ENCODE data around the gene IL4I1.

Gene IL4I1

GRCh38 chr19:49843265-49843664 lies 53.4 kb downstream of the IL4I1 start:
- Histone ChIP-seq H3K9ac (ENCODE audit: low read depth, low read length, poor library complexity, severe bottlenecking) (no peak overlapping the region), H3F3A (ENCODE audit: low read depth) (no peaks in the 10 kb centered on the region), H3K27me3 (ENCODE audit: insufficient read depth, low read length, poor library complexity, severe bottlenecking) (no peaks in the 10 kb centered on the region), H3K36me3 (ENCODE audit: insufficient read depth, low read length) (peaks cover 9% of the 10 kb centered on the region; the same call in 1 of the 2 replicates), H3K9me3 (ENCODE audit: insufficient read depth, low read depth, low read length) (no peaks in the 10 kb centered on the region), H3K79me2 (ENCODE audit: insufficient read depth, low read length) (no peaks in the 10 kb centered on the region), H3K9me2 (replicated peaks; ENCODE audit: low read depth, low read length) (no peaks in the 10 kb centered on the region), H3K4me2 (ENCODE audit: low read depth, low read length, poor library complexity, severe bottlenecking) (no peak overlapping the region), H3K4me1 (ENCODE audit: insufficient read depth, low read length, poor library complexity, severe bottlenecking) (peaks cover 5% of the 10 kb centered on the region), H4K20me1 (ENCODE audit: insufficient read depth, low read length, poor library complexity, severe bottlenecking) (no peaks in the 10 kb centered on the region), H3K4me3 (ENCODE audit: low read length, poor library complexity, severe bottlenecking) (no peak overlapping the region), H2AFZ (ENCODE audit: low read length) (no peak overlapping the region)
- TF ChIP-seq CTCF (conservative IDR thresholded peaks at IDR 0.05; ENCODE audit: low read length) = no peak
- no peak for TF ChIP-seq EZH2phosphoT487 (IDR thresholded peaks at IDR 0.05; ENCODE audit: borderline replicate concordance)

- Histone ChIP-seq H3K36me3 (ENCODE audit: insufficient read depth, low read length) (peaks cover 17% of the 10 kb centered on the region; the same call in 1 of the 2 replicates), H3K4me3 (ENCODE audit: low read length, poor library complexity, severe bottlenecking) (no peak overlapping the region), H3K4me1 (ENCODE audit: insufficient read depth, low read length, poor library complexity, severe bottlenecking) (no peaks in the 10 kb centered on the region), H3K79me2 (ENCODE audit: insufficient read depth, low read length) (no peaks in the 10 kb centered on the region), H3K9ac (ENCODE audit: low read depth, low read length, poor library complexity, severe bottlenecking) (no peak overlapping the region), H2AFZ (ENCODE audit: low read length) (no peak overlapping the region), H3K9me3 (ENCODE audit: insufficient read depth, low read depth, low read length) (no peaks in the 10 kb centered on the region), H4K20me1 (ENCODE audit: insufficient read depth, low read length, poor library complexity, severe bottlenecking) (no peaks in the 10 kb centered on the region), H3F3A (ENCODE audit: low read depth) (no peaks in the 10 kb centered on the region), H3K4me2 (ENCODE audit: low read depth, low read length, poor library complexity, severe bottlenecking) (no peak overlapping the region), H3K9me2 (replicated peaks; ENCODE audit: low read depth, low read length) (no peaks in the 10 kb centered on the region), H3K27me3 (ENCODE audit: insufficient read depth, low read length, poor library complexity, severe bottlenecking) (no peaks in the 10 kb centered on the region)
- TF ChIP-seq EZH2phosphoT487 (IDR thresholded peaks at IDR 0.05; ENCODE audit: borderline replicate concordance) = no peak
- TF ChIP-seq CTCF (conservative IDR thresholded peaks at IDR 0.05; ENCODE audit: low read length) = no peak
Measured at GRCh38 chr19:49840736-49841249, 55.9 kb downstream of the IL4I1 start.

- Histone ChIP-seq H4K20me1 (ENCODE audit: insufficient read depth, low read length, poor library complexity, severe bottlenecking) (no peaks in the 10 kb centered on the region), H3K4me2 (ENCODE audit: low read depth, low read length, poor library complexity, severe bottlenecking) (no peak overlapping the region), H2AFZ (ENCODE audit: low read length) (no peak overlapping the region), H3F3A (ENCODE audit: low read depth) (no peaks in the 10 kb centered on the region), H3K9ac (ENCODE audit: low read depth, low read length, poor library complexity, severe bottlenecking) (no peak overlapping the region), H3K9me2 (replicated peaks; ENCODE audit: low read depth, low read length) (no peaks in the 10 kb centered on the region), H3K79me2 (ENCODE audit: insufficient read depth, low read length) (no peaks in the 10 kb centered on the region), H3K9me3 (ENCODE audit: insufficient read depth, low read depth, low read length) (no peaks in the 10 kb centered on the region), H3K36me3 (ENCODE audit: insufficient read depth, low read length) (peaks cover 18% of the 10 kb centered on the region; the same call in 1 of the 2 replicates), H3K4me1 (ENCODE audit: insufficient read depth, low read length, poor library complexity, severe bottlenecking) (no peaks in the 10 kb centered on the region), H3K27me3 (ENCODE audit: insufficient read depth, low read length, poor library complexity, severe bottlenecking) (no peaks in the 10 kb centered on the region), H3K4me3 (ENCODE audit: low read length, poor library complexity, severe bottlenecking) (no peak overlapping the region)
- TF ChIP-seq CTCF (conservative IDR thresholded peaks at IDR 0.05; ENCODE audit: low read length) = no peak
- no peak for TF ChIP-seq EZH2phosphoT487 (IDR thresholded peaks at IDR 0.05; ENCODE audit: borderline replicate concordance)
Measured at GRCh38 chr19:49840321-49840720, 56.4 kb downstream of the IL4I1 start.
